SK-N-SH (cell line): ENCODE measurements around the gene DNAH7. TPM values are rescaled to one million over a fixed set of nuclear protein-coding genes. Genes with fewer than 3 reads are reported as not detected.

ENCODE experiments used
- CTCF ChIA-PET: fragments of 300-600, 350-600 bp; formaldehyde crosslinking; extraction: SDS; loops from one replicate; lab custom pipeline; 2021; lab: Yijun Ruan, JAX
- POLR2A ChIA-PET: fragments of 350-600 bp; sonication (Branson Sonifier 250); formaldehyde crosslinking; extraction: SDS; loops from one replicate; lab custom pipeline; 2020; ENCODE audit warnings: antibody characterized with exemption, inconsistent platforms; lab: Yijun Ruan, JAX
- DNase-seq: peaks from one replicate; pipeline ENCODE4 v3.0.0; 2012
- H2AFZ ChIP-seq: fragments of 200-600 bp; sonication (generic); 2 replicates; pipeline ENCODE4 v1.8.1; 2016; ENCODE audit warnings: antibody characterized with exemption, mild to moderate bottlenecking, low read depth
- H3F3A ChIP-seq: fragments of 200-600 bp; sonication (generic); replicated peaks from 2 replicates; pipeline ENCODE3; 2016; ENCODE audit warnings: antibody characterized with exemption, mild to moderate bottlenecking; ENCODE audit not compliant: insufficient read depth
- H3K27ac ChIP-seq, 2 experiments: fragments of 200-500 bp in 1 of 2; fragments of 200-600 bp in 1 of 2; sonication (Bioruptor generic) in 1 of 2; sonication (generic), shearing (Covaris generic) in 1 of 2; 2 replicates each; pipeline versions ENCODE4 v1.5.1 to v1.6.1; 2014 to 2016; ENCODE audit warnings: low read depth in 2 of 2, inconsistent platforms in 1 of 2, low read length in 1 of 2, mild to moderate bottlenecking in 1 of 2, mixed read lengths in 1 of 2
- H3K27me3 ChIP-seq: fragments of 200-600 bp; sonication (generic), shearing (Covaris generic); 2 replicates; pipeline ENCODE4 v1.6.1; 2016; ENCODE audit warnings: mixed run types; ENCODE audit not compliant: insufficient read depth
- H3K36me3 ChIP-seq, 2 experiments: fragments of 200-500 bp in 1 of 2; fragments of 200-600 bp in 1 of 2; sonication (Bioruptor generic) in 1 of 2; sonication (generic) in 1 of 2; replicated peaks in 1 of 2; 2 replicates each; pipeline versions ENCODE3 to v1.5.1; 2014 to 2016; ENCODE audit warnings: low read length in 1 of 2, mild to moderate bottlenecking in 1 of 2; ENCODE audit not compliant: insufficient read depth in 2 of 2, control insufficient read depth in 1 of 2
- H3K4me1 ChIP-seq, 2 experiments: fragments of 200-500 bp in 1 of 2; fragments of 200-600 bp in 1 of 2; sonication (Bioruptor generic) in 1 of 2; sonication (generic), shearing (Covaris generic) in 1 of 2; 2 replicates each; pipeline versions ENCODE4 v1.5.1 to v1.6.1; 2014 to 2016; ENCODE audit warnings: low read depth in 1 of 2, low read length in 1 of 2, mixed run types in 1 of 2; ENCODE audit not compliant: insufficient read depth in 2 of 2, control insufficient read depth in 1 of 2
- H3K4me2 ChIP-seq: fragments of 200-600 bp; sonication (generic), shearing (Covaris generic); 2 replicates; pipeline ENCODE4 v1.6.1; 2017; ENCODE audit warnings: mixed run types
- H3K4me3 ChIP-seq, 2 experiments: fragments of 200-500 bp in 1 of 2; fragments of 200-600 bp in 1 of 2; sonication (Bioruptor generic) in 1 of 2; sonication (generic), shearing (Covaris generic) in 1 of 2; 2 replicates each; pipeline versions ENCODE4 v1.5.1 to v1.8.1; 2014 to 2016; ENCODE audit warnings: low read depth in 2 of 2, inconsistent platforms in 1 of 2, low read length in 1 of 2, mild to moderate bottlenecking in 1 of 2, mixed read lengths in 1 of 2, moderate library complexity in 1 of 2
- H3K79me2 ChIP-seq: fragments of 200-600 bp; sonication (generic); 2 replicates; pipeline ENCODE4 v1.8.1; 2017; ENCODE audit warnings: mild to moderate bottlenecking; ENCODE audit not compliant: insufficient read depth
- H3K9ac ChIP-seq: fragments of 200-600 bp; sonication (generic); 2 replicates; pipeline ENCODE4 v1.6.1; 2017; ENCODE audit warnings: mixed run types
- H3K9me2 ChIP-seq: fragments of 200-600 bp; sonication (generic); 2 replicates; pipeline ENCODE4 v1.6.1; 2017; ENCODE audit warnings: mixed run types
- H3K9me3 ChIP-seq: fragments of 200-600 bp; sonication (generic); 2 replicates; pipeline ENCODE4 v1.6.1; 2017; ENCODE audit warnings: mixed run types, mild to moderate bottlenecking, moderate library complexity
- H4K20me1 ChIP-seq: fragments of 200-600 bp; sonication (generic); 2 replicates; pipeline ENCODE4 v1.6.1; 2017; ENCODE audit warnings: mild to moderate bottlenecking, mixed run types; ENCODE audit not compliant: insufficient read depth
- EZH2phosphoT487 ChIP-seq: fragments of 200-600 bp; sonication (generic); IDR thresholded peaks from 2 replicates; pipeline ENCODE4 v1.6.1; 2017; ENCODE audit warnings: low read depth, mixed run types, mild to moderate bottlenecking, antibody characterized with exemption, moderate library complexity, borderline replicate concordance
- FOSL2 ChIP-seq: IDR thresholded peaks from 2 replicates; pipeline ENCODE4 v1.4.0; 2012; ENCODE audit warnings: low read depth, mild to moderate bottlenecking, moderate library complexity, borderline replicate concordance
- NRF1 ChIP-seq: IDR thresholded peaks from 2 replicates; pipeline ENCODE4 v1.6.1; 2012; ENCODE audit warnings: low read depth, mild to moderate bottlenecking, low read length
- POLR2AphosphoS5 ChIP-seq: IDR thresholded peaks from 2 replicates; pipeline ENCODE4 v1.6.1; 2012; ENCODE audit warnings: low read depth, low read length
- RAD21 ChIP-seq: IDR thresholded peaks from 2 replicates; pipeline ENCODE4 v1.6.1; 2012; ENCODE audit warnings: mild to moderate bottlenecking, low read length
- ZBTB33 ChIP-seq: IDR thresholded peaks from 2 replicates; pipeline ENCODE4 v1.4.0; 2012; ENCODE audit warnings: low read depth, borderline replicate concordance
- WGBS: methylation state at CpG from one replicate; pipeline ENCODE4 v1.1.6; 2017; ENCODE audit warnings: low lambda C conversion rate; 5-methylcytosine and 5-hydroxymethylcytosine counted together
- polyA plus RNA-seq, 3 experiments: library from polyadenylated mRNA; depleted of rRNA; stranded (reverse); fragments of >200 nt; gene quantifications; 2 replicates each; pipeline ENCODE4 v1.2.3, GENCODE V29; 2012
- TF ChIP-seq, protein P1 (sequence below): fragments of 150-350 bp; IDR thresholded peaks from 2 replicates; pipeline ENCODE4 v1.6.1; 2016; ENCODE audit warnings: mild to moderate bottlenecking, low read depth, low read length
- TF ChIP-seq, protein P2 (sequence below): IDR thresholded peaks from 2 replicates; pipeline ENCODE4; 2012
- TF ChIP-seq, protein P3 (sequence below): IDR thresholded peaks from 2 replicates; pipeline ENCODE4 v1.4.0; 2012; ENCODE audit warnings: low read depth, borderline replicate concordance

Gene DNAH7
- polyA plus RNA-seq, 1 of the 3 experiments (the other 2 are of a cell fraction), result 1.2 TPM

- 49% methylated on average over 2 of the region's 2 CpGs for WGBS
- Histone ChIP-seq H3K27me3 (no peaks in the 10 kb centered on the region), H3K36me3 (no peaks in the 10 kb centered on the region), H3K9ac (no peak overlapping the region), H3K9me3 (no peaks in the 10 kb centered on the region), H3K4me3 (no peak overlapping the region), H3K4me1 (no peaks in the 10 kb centered on the region), H3K27ac (no peak overlapping the region), H2AFZ (no peak overlapping the region), H3K79me2 (no peaks in the 10 kb centered on the region), H3K4me2 (no peak overlapping the region), H3K9me2 (no peaks in the 10 kb centered on the region), H4K20me1 (no peaks in the 10 kb centered on the region), H3F3A (no peaks in the 10 kb centered on the region)
- no peak for DNase-seq
- ChIA-PET CTCF (interaction anchor here (0.9 kb wide), 1 partner anchor 85 kb away, joined by 3 read pairs; no protein-coding TSS in a partner anchor), POLR2A (interaction anchor here (0.6 kb wide), 1 partner anchor 37 kb away, joined by 3 read pairs; no protein-coding TSS in a partner anchor)
- no peak for TF ChIP-seq FOSL2
- TF ChIP-seq, protein P1, sequence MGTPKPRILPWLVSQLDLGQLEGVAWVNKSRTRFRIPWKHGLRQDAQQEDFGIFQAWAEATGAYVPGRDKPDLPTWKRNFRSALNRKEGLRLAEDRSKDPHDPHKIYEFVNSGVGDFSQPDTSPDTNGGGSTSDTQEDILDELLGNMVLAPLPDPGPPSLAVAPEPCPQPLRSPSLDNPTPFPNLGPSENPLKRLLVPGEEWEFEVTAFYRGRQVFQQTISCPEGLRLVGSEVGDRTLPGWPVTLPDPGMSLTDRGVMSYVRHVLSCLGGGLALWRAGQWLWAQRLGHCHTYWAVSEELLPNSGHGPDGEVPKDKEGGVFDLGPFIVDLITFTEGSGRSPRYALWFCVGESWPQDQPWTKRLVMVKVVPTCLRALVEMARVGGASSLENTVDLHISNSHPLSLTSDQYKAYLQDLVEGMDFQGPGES, result no peak
- TF ChIP-seq, protein P2, sequence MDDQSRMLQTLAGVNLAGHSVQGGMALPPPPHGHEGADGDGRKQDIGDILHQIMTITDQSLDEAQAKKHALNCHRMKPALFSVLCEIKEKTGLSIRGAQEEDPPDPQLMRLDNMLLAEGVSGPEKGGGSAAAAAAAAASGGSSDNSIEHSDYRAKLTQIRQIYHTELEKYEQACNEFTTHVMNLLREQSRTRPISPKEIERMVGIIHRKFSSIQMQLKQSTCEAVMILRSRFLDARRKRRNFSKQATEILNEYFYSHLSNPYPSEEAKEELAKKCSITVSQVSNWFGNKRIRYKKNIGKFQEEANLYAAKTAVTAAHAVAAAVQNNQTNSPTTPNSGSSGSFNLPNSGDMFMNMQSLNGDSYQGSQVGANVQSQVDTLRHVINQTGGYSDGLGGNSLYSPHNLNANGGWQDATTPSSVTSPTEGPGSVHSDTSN, result no peak
Measured at GRCh38 chr2:195993623-195994022, 75.0 kb downstream of the DNAH7 start.

GRCh38 chr2:195985741-195986140 is 82.9 kb downstream of the DNAH7 start:
- H3K4me1 ChIP-seq, result no peaks in the 10 kb centered on the region
- no peak overlapping the region for H3K4me3 ChIP-seq
- ChIA-PET CTCF (interaction anchor here (1.0 kb wide), 1 partner anchor 81 kb away, joined by 3 read pairs; no protein-coding TSS in a partner anchor), POLR2A (no interaction called here)
- no peaks in the 10 kb centered on the region for H4K20me1 ChIP-seq
- H3K9ac ChIP-seq, result no peak overlapping the region
- no peak overlapping the region for H3K4me2 ChIP-seq
- TF ChIP-seq POLR2AphosphoS5 (no peak), RAD21 (no peak), ZBTB33 (no peak), EZH2phosphoT487 (no peak), NRF1 (no peak)
- TF ChIP-seq, protein P3, sequence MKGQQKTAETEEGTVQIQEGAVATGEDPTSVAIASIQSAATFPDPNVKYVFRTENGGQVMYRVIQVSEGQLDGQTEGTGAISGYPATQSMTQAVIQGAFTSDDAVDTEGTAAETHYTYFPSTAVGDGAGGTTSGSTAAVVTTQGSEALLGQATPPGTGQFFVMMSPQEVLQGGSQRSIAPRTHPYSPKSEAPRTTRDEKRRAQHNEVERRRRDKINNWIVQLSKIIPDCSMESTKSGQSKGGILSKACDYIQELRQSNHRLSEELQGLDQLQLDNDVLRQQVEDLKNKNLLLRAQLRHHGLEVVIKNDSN, result no peak
- no peaks in the 10 kb centered on the region for H3K27me3 ChIP-seq
- peaks cover 4% of the 10 kb centered on the region; the same call in 1 of the 2 replicates for H3K9me2 ChIP-seq
- 75% methylated on average over 3 of the region's 3 CpGs for WGBS
- H3K27ac ChIP-seq, result no peak overlapping the region
- H3F3A ChIP-seq, result no peaks in the 10 kb centered on the region
- H2AFZ ChIP-seq, result no peak overlapping the region
- no peaks in the 10 kb centered on the region for H3K79me2 ChIP-seq
- no peak for DNase-seq
- H3K9me3 ChIP-seq, result no peaks in the 10 kb centered on the region
- no peaks in the 10 kb centered on the region for H3K36me3 ChIP-seq
